Stimulated activated CD4-positive, alpha-beta T cell treated with anti-CD3 and anti-CD28 coated beads, Interleukin-1b, Interleukin-23, amount 100 ng/mL, for 1 hour (primary cell): ENCODE data around the gene RPP40.

Source experiments
- DNase-seq, 2 donors: peaks; one replicate each; pipeline ENCODE4 v3.0.0-alpha.2; 2020; ENCODE audit warnings: low read depth in 2 of 2

RPP40 gene

DNA sequence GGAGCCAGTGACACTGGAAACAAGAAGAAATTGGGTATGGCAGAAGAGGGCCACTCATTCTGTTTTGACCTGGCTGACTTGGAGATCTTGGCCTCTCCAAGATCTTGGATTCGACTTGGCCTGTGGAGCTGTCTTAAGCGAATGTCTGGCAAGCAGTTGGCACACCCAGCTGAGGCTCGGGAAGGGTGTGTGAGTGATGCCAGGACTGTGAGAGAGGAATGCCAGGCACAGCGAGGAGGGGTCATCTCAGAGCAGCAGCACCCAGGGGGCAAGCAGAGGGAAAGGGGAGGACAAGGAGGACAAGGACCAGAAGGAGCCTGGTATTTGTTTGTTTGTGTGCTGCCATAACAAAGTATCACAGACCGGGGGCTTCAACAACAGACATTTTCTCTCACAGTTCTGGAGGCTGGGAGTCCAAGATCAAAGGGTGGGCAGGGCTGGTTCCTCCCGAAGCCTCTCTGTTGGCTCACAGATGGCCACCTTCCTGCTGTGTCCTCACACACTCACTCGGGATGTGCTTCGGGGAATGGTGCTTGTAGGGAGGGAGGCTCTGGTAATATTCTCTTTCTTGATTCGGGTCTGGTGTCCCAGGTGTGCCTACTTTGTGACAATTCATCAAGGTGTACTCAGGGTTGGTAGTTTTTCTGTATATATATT lies 33.0 kb downstream of the RPP40 start:
- DNase-seq = no peak

DNA sequence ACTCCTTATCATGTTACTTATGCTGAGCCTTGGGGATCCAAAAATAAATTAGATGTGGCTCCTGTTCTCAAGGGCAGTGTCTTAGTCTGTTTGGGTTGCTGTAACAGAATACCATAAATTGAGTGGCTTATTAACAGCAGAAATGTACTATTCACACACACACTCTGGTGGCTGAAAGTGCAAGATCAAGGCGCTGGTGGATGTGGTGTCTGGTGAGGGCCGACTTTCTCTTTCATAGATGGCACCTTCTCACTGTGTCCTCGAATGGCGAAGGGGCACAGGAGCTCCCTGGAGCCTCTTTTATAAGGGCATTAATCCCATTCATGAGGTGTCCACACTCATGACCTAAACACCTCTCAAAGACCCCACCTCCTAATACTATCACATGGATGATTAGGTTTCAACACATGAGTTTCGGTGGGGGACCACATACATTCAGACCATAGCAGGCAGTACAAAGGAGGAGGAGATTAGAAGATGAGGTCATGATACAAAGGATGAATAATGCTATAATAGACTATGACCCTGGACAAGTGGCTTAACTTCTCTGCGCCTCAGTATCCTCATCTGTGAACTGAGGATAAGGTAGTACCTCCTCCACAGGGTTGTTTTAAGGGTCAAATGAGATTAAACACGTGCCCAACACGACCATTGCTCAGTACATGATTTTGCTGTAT lies 34.1 kb downstream of the RPP40 start:
- no peak for DNase-seq

DNA sequence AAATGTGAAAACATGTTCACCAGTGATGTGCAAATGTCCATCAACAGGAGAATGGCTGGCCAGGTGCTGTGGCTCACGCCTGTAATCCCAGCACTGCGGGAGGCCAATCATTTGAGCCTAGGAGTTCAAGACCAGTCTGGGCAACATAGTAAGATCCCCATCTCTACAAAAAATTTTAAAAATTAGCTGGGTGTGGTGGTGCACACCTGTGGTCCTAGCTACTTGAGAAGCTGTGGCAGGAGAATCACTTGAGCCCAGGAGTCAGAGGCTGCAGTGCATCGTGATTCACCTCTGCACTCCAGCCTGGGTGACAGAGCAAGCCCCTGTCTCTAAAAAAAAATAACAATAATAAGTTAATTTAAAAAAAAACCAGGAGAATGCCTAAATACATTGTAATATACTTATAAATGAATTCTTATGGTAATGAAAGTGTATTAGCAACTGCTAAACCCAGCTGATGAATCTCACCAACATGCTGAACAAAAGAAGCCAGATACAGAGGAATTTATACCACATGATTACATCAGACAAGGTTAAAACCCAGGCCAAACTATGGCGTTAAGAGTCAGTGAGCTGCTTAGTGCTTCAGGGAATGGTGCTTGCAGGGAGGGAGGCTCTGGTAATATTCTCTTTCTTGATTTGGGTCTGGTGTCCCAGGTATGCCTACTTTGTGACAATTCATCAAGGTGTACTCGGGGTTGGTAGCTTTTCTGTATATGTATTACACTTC lies 36.4 kb downstream of the RPP40 start:
- DNase-seq = no peak

DNA sequence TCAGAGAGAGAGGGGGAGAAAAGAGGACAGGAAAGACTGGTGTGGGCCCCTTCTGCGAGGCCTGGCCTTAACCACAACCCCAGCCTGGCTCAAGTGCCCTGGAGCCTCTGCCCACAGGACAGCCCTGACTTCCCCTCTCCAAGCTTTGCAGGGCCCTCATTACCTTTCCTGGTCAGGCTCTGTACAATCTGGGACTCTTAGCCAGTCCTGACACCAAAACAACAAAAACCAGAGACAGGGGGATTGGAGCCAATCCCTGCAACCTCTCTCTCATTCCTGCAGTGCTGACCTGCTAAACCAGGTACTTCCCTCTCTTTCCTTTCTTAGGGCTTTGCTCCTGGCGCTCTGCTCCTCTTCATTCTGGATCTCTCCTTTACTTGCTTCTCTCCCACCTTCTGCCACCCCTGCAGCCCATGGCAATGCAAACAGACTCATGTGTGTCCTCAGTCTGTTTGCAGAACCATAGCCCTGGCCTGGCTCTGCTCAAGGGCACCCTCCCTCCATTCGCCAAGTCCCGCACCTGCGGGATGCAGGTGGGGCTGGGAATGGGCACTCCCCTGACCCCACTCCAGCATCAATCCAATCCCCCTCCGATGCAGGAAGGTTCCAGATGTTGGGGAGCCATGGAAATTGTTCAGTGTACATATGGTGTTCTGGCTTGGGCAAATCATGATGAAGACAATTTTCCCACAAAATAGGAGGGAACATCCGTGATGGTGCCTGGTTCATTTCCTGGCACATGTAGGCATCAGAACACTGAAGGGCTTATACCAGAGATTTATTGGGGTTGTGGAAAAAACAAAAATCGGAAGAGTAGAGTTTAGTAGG lies 38.1 kb downstream of the RPP40 start:
- DNase-seq = no peak

DNA sequence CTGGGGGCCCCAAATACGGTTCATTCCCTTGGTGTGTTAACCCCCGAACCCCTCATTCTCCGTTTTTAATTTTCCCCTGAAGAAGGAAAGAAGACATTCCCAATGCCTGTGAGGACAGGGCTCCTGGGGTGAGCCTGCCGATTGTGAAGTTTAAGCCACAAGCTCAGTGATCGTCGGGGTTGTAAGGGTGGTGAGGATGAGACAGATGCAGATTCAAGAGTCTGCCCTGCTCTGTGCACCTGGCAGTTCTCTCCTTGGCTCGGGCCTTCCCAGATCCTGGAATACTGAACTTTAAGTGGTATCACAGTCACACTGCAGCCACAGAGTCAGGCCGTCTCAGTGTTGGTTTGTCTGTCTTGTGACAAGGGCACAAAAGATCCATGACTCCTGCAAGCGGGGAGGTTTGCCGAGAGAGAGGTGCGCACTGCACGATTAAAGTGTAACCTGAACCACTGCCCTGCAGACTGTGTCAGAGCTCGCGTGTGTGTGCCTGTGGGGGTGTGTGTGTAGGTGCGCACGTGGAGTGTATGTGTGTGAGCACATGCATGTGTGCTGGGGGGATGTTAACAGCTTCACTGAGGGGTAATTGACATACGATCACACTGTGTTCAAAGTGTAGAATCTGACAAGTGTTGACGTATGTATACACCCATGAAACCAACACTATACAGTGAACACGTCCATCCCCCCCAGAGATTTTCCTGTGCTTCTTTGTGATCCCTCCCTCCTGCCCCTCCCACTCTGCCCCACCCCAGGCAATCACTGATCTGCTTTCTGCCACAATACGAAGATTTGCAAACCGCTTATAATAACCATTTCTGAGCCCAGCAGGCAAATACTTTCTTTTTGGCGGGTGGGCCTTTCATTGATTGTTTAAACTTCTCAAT lies 38.9 kb downstream of the RPP40 start:
- DNase-seq = no peak

DNA sequence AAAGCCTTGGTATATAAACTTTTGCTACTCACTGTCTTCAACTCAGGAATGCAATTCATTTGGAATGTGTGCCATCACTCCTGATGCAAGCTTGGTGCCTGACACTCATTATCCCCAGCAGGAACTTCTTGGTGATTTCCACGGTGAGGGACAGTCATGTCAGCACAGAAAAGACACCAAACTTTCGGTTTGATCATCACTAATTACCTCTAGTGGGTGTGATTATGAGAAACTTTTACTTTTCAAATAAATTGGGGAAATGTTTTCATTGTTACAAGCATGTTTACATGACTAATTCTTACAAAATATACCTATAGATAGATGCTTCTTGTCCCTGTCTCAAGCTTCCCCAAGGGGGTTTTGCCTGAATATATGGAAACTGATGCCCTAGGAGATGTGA lies 40.9 kb downstream of the RPP40 start:
- no peak for DNase-seq

DNA sequence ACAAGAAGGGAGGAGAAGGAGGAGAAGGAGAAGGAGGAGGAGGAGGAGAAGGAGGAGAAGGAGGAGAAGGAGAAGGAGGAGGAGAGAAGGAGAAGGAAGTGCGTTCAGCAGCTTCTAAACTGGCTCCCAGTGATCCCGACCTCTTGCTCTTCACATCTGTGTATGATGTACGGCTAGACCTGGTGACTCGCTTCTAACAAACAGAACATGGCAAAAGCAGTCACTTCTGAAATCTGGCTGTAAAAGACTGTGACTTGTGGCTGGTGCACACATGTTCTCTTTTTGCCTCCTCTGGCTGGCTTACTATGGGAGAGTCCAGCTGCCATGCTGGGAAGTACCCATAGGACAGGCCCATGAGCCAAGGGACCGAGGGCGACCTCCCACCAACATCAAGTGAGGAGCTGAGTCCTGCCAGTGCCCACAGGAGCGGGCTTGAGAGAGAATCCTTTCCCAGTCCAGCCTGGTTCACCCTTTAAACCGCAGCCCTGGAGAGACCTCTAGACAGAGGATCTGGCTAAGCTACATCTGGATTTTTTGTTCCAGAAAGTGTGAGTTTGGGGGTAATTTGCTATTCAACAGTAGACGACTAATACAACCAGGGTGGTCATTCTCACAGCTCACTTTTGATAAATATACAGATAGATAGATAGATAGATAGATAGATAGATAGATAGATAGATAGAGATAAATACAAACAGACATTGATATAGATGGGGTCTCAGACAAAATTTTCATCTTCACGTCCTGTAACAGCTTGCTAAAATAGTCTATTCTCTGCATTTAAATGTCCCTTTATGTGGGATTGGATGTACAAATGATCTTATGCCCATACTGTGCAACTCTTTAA lies 42.3 kb downstream of the RPP40 start:
- DNase-seq = no peak

DNA sequence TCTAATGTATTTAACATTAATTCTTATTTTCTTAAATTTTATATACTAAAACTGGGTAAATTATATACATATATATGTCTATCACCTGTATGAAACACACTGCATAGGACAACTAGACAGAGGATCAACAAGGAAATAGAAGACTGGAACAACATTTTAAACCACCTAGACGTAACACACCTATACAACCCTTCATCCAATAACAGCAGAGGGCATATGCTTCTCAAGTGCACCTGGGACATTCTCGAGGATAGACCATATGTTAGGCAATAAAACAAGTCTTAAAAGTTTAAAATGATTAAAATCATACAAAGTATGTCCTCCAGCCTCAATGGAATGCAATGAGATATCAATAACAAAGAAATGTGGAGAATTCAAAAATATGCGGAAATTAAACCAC lies 45.2 kb downstream of the RPP40 start:
- DNase-seq = no peak

DNA sequence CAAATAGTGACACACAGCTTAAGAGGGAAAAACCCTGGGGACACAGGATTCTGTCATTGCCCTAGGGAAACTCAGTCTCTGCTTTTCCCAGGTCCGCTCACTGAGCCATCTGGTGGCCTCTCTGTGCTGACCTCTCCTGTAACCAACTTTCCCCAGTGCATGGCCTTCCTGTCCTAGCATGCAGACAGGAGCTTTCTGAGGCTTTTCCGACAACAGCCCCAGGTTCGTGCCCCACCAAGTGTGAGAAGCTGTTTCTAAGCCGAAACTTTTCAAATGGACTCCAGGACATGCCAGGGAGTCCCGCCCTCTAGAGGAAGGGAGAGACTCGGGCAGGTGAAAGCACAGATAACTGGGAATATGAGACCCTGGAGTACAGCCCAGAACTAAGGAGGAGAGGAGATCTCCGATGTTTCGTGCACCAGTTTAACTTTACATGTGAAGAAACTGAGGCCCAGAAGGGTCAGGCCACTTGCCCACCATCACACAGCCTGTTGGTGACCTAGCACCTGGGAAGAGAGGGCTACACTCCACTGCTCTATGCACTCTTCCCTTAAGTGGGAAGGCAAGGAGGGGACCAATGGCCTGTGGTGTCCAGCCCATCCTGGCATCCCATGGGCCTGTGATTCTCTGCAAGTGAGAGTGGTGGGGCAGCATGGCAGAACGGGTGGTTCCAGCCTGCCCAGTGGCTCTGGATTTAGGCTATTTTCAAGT lies 46.2 kb downstream of the RPP40 start:
- DNase-seq = no peak

DNA sequence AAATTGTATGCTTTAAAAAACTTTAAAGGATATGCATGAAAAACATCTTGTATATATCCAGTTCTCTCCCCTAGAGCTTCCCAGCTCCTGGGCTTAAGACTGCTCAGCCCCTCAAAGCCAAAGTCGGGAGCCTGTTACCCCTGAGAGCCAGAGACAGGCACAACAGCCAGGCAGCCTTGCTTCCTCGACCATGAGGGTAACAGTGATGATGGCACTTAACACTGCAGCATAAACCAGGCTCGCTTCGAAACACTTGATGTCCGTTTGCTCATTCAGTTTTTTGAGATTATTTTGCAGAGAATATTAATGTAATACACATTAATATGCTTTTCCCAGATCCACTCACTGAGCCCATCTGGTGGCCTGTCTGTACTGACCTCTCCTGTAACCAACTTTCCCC lies 47.2 kb downstream of the RPP40 start:
- DNase-seq = no peak

DNA sequence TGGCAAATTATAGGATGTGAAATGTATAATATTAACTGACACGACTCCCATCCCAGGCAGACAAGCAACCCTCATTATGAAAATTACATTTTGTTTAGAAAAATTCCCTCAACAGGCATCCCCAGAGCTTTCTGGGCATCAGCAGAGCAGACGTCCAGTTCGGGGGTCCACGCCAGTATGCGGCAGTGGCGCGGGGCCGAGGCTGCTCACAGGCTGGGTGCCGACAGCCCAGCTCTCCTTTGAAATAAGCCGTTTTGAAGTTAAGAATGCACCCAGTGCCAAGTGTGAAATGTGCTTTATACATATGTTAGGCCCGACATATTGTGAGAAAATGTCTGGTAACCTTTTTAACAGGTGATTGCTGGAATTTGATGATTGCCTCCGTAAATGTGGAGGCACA lies 50.4 kb downstream of the RPP40 start:
- no peak for DNase-seq

DNA sequence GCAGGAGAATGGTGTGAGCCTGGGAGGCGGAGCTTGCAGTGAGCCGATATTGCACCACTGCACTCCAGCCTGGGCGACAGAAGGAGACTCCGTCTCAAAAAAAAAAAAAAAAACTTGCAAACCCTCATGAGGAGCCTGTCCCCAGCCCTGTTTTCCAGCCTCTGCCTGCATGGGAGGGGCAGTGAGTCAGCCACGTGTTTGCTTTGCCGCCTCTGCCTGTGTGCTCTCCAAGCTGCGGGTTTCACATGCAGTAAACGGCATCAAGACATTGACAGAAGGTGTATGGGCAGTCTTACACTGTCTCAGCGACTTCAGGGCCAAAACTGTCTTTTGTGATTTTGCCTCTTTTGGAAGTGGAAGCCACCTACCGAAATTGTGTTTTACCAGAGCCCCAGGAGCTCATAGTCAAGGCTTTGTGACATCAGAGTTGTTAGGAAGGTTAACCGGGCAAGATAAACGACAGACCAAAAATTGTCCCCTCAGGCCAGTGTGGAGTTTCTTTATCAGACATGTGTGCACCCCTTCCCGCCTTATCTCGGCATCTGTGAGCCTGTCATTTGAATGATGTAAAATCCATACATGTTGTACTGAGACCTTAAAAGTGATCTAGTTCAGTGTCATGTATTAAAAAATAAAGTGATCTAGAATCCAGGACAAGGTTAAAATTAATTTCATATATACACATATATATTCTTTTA lies 52.9 kb downstream of the RPP40 start:
- no peak for DNase-seq

DNA sequence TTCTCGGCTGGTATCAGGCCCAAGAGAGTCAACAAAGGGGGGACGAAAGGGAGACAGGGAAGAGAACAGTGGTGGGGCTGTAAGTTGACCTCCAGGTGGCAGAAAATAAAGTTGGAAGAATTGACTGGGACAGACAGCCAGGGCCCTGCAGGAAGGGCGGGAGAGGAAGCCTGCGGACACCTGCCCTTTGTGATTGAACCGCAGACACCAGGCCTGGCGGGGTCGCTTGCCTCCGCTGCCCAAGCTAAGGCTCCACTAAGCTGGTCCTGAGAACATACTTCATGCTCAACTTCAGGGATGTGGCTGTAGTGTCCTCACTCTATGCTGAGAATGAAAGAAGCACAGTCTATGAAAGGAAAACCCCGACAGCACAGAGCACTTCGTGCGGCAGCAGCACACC lies 53.8 kb downstream of the RPP40 start:
- DNase-seq = no peak

DNA sequence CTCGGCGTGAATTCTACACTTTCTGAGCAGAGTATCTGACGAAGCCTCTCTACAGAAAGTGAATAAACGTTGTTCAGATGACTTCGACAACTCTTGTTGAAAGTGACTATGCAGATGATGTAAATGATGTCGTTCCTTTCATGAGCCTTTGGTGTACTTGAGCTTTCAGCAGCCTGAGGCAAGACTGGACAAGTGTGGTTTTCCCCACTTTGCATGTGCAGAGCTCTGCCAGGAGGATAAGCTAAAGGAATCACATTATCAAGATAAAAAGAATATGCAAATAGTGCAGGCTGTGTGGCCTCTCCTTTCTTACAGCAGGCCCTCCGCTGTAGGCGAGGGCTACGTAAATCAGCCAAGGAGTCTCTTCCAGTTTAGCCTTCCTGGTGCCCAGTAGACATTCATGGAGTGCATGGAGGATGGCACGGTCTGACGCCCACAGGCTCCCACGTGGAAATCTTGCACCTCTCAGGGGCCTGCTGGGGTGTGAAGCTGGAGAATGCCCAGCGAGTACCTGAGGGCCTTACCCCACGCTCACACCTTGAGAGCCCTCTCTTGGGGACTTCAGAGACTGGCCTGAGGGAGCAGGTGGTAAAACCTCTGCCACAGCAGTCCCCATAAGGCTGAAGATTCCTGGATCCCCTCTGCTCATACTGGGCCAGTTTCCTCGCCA lies 54.9 kb downstream of the RPP40 start:
- DNase-seq = no peak

DNA sequence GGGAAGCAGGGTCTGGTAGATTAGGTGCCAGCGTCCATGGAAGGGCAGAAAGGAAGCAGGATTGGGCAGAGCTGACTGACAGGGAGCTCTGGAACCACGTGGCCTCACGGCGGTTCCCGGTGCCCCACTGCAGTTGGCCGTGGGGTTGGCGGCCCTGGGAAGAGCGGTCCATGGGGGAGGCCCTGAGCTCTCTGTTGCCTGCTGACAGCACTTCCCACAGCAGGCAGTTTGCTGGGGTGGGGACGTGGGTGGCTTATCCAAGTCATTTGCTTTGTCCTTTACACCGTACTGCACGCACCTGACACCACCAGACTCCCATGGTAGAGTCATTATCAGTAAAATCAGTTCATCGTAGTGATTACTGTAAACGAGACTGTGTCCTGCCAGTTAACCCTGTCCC lies 56.1 kb downstream of the RPP40 start:
- no peak for DNase-seq

DNA sequence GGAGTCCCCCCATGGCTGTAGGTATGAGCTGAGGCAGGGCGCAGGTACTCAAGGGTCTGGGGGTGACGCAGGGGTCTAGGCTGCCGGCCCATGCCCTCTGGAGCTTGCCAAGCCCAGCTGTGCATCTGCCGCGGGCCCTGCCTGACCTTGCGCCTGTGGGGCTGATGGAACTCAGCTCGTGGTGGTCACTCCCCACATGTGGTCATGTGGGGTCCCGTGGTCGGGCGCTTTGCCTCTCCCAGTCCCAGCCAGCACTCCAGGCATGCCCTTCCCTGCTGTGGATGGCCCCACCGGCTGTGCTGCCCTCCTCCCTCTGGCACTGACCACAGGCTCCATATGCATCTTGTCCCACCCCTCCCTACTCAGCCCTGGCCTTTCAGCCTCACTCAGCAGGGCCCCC lies 57.3 kb downstream of the RPP40 start:
- DNase-seq = no peak
